Sigmoid colon (tissue), 7 donors: Measurements from ENCODE around the gene TAGAP. TPM values are rescaled to one million over a fixed set of nuclear protein-coding genes. Genes with fewer than 3 reads are reported as not detected.

ENCODE experiments used
- DNase-seq: peaks from one replicate; pipeline ENCODE4 v3.0.0-alpha.2; 2019
- H3K27ac ChIP-seq, 4 donors: fragments of 200-600 bp; sonication (generic); one replicate each; pipeline ENCODE4 v1.5.1; 2016 to 2019; ENCODE audit warnings: mild to moderate bottlenecking in 1 of 4
- H3K27me3 ChIP-seq, 3 donors: fragments of 200-600 bp; sonication (generic); one replicate each; pipeline ENCODE4 v1.5.1; 2019; ENCODE audit warnings: mild to moderate bottlenecking in 1 of 3
- H3K36me3 ChIP-seq, 4 donors: fragments of 200-600 bp; sonication (generic); one replicate each; pipeline ENCODE4 v1.5.1; 2016 to 2019
- H3K4me1 ChIP-seq, 4 donors: fragments of 200-600 bp; sonication (generic); one replicate each; pipeline ENCODE4 v1.5.1; 2017 to 2019
- H3K4me3 ChIP-seq, 4 donors: fragments of 200-600 bp; sonication (generic); one replicate each; pipeline ENCODE4 v1.5.1; 2017 to 2019; ENCODE audit warnings: mild to moderate bottlenecking in 2 of 4, moderate library complexity in 1 of 4
- H3K9me3 ChIP-seq, 4 donors: fragments of 200-600 bp in 3 of 4; sonication (generic) in 3 of 4; one replicate each; pipeline versions ENCODE4 v1.5.1 to v1.6.1; 2013 to 2019
- EP300 ChIP-seq, 4 donors: sonication (generic); formaldehyde crosslinking; IDR thresholded peaks; one replicate each; pipeline ENCODE4 v1.6.1; 2017; ENCODE audit warnings: antibody characterized with exemption in 4 of 4
- POLR2A ChIP-seq, 2 donors: fragments of 450-650 bp; IDR thresholded peaks; one replicate each; pipeline ENCODE4 v1.6.1; 2016; ENCODE audit warnings: antibody characterized with exemption in 2 of 2, mild to moderate bottlenecking in 2 of 2, moderate library complexity in 2 of 2
- POLR2AphosphoS5 ChIP-seq, 4 donors: sonication (generic); formaldehyde crosslinking; IDR thresholded peaks; one replicate each; pipeline ENCODE4 v1.6.1; 2017; ENCODE audit warnings: antibody characterized with exemption in 4 of 4
- WGBS, 2 donors: extraction: QIAGEN DNeasy Blood & Tissue Kit; methylation state at CpG; one replicate each; pipeline ENCODE4 v1.1.7; 2013; 5-methylcytosine and 5-hydroxymethylcytosine counted together
- intact Hi-C: fragments of 100-400 bp; cut with DNase I; formaldehyde crosslinking; loops from one replicate; pipeline ENCODE4 v1.15.1; 2023
- polyA plus RNA-seq, 3 donors: library from polyadenylated mRNA; stranded (reverse); fragments of 200-250 nt; gene quantifications; one replicate each; pipeline ENCODE4 v1.2.3, GENCODE V29; 2013
- total RNA-seq, 4 donors: library from RNA; depleted of rRNA; stranded (reverse); fragments of >200 nt; gene quantifications; one replicate each; pipeline ENCODE4 v1.1.0, GENCODE V29; 2016
- TF ChIP-seq, protein P1 (sequence below), 4 experiments: fragments of 450-650 bp in 3 of 4; fragments of 200-600 bp in 1 of 4; IDR thresholded peaks; one replicate each; pipeline ENCODE4 v1.5.1; 2016 to 2019; ENCODE audit warnings: antibody characterized with exemption in 4 of 4, mild to moderate bottlenecking in 3 of 4, moderate library complexity in 2 of 4
- donor health status: healthy with polysubstance abuse.
- donor health status: Bipolar disorder and iron deficiency.
- donor health status: healthy.

TAGAP gene, protein sequence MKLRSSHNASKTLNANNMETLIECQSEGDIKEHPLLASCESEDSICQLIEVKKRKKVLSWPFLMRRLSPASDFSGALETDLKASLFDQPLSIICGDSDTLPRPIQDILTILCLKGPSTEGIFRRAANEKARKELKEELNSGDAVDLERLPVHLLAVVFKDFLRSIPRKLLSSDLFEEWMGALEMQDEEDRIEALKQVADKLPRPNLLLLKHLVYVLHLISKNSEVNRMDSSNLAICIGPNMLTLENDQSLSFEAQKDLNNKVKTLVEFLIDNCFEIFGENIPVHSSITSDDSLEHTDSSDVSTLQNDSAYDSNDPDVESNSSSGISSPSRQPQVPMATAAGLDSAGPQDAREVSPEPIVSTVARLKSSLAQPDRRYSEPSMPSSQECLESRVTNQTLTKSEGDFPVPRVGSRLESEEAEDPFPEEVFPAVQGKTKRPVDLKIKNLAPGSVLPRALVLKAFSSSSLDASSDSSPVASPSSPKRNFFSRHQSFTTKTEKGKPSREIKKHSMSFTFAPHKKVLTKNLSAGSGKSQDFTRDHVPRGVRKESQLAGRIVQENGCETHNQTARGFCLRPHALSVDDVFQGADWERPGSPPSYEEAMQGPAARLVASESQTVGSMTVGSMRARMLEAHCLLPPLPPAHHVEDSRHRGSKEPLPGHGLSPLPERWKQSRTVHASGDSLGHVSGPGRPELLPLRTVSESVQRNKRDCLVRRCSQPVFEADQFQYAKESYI
- total RNA-seq (1 to 10 TPM; 1.2 to 1.8 (median 1.5) TPM), polyA plus RNA-seq (10 to 100 TPM in 1 of 3 donors, 1 to 10 TPM in 2; 1.2 to 13.6 (median 1.8) TPM)

DNA sequence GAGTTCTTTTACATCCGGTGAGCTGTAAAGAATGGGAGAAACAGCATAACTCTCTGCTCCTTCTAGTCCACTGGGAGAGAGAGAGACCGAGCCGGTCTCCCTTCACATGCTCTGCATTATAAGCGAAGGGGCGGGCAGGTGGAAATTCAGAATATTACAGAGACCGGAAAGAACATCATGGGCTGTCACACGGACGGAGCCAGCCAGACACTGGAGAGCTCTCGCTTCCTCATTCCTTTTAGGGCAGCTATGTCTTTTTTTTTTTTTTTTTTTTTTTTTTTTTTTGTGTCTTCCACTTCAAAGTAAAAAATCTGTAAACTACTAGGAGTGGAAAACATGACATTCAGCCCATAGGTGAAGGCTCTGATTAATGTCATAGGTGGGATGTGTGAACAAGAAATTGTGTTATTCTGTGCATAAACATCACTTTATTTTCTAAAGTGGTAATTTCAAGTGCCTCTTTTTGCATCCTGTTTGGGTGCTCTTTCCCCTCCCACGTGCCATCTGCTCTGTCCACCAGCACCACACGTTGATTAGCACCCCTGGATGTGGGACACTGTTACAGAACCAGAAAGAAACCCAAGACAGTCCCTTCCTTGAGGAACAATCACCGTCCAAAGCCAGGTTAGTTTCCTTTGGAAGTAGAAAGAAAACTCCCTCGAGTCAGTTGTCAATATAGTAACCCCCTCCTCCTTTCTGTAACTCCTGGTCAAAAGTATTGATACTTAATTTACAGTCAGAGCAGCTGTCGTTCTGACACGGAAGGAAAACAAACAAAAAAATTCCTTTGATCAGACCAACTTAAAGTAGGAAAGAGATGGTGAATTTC lies at the start of gene TAGAP:
TSS of gene TAGAP (minus strand) at position 93 of the 829 bp plus-strand sequence. CDS start 845 bp downstream, outside the sequence.
- WGBS, 2 donors: 17 to 20% methylated on average over 15 of the region's 15 CpGs
- peaks cover 0 to 6% (median 0%) of the 10 kb centered on the region in 3 donors for H3K27me3 ChIP-seq
- intact Hi-C loops: no loop called here
- no peaks in the 10 kb centered on the region for H3K36me3 ChIP-seq
- no peaks in the 10 kb centered on the region for H3K9me3 ChIP-seq
- peak; percentile 86 for DNase-seq
- TF ChIP-seq POLR2A (IDR thresholded peaks at IDR 0.05) (peak in 1 of 2 donors; percentile 37), POLR2AphosphoS5 (IDR thresholded peaks at IDR 0.05) (peak; percentile 22 to 83 (median 64)), EP300 (IDR thresholded peaks at IDR 0.05) (no peak)
- peaks cover 0 to 5% (median 0%) of the 10 kb centered on the region in 4 donors for H3K4me1 ChIP-seq
- H3K4me3 ChIP-seq: peak within 1 kb of the TSS in 2 of 4 donors; percentile 28 to 29
- peak within 1 kb of the TSS in 3 of 4 donors; percentile 24 to 57 (median 46) for H3K27ac ChIP-seq

DNA sequence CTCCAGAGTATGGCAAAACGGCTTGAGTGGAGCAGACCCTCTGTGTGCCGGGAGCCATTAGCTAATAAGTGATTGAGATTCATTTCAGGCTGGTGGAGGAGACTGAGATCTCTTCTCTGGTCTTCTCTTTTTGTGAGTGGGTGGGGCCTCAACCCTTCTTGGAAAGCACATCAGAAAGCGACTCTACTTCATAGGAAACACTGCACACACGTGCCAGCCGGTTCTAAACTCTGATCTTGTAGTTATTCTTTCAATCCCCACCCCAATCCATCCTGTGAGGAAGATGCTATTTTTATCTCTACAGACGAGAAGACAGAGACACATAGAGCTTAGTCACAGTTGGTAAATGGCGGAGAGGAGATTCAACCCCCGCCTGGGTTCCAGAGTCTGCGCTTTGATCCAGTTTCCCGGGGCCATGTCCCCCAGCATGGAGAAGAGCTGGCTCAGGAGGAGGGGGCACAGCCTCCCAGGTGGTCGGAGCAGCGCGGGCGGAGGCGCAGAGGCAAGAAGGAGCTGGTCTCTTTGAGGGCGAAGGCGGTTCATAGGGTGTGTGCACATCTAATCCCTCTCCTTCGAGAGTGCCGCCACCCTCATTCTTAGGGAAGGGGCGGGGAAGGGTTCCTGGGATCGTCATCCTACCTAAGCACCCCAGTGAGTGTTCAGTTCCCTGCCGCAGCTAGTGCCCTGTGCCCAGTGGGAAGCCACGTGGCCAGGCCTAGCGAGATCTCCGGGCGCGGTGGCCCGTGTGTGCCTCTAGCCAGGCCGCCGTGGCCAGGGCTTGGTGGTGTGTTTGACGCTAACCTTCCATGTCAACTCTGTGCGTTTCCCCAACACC lies 49.0 kb upstream of the TAGAP start:
- Histone ChIP-seq H3K9me3 (no peaks in the 10 kb centered on the region), H3K27ac (no peak overlapping the region), H3K4me3 (no peak overlapping the region), H3K27me3 (no peaks in the 10 kb centered on the region), H3K4me1 (no peaks in the 10 kb centered on the region), H3K36me3 (no peaks in the 10 kb centered on the region)
- TF ChIP-seq EP300 (IDR thresholded peaks at IDR 0.05): no peak
- DNase-seq: no peak
- WGBS, 2 donors: 90 to 91% methylated on average over 32 of the region's 32 CpGs
- intact Hi-C loops: no loop called here

DNA sequence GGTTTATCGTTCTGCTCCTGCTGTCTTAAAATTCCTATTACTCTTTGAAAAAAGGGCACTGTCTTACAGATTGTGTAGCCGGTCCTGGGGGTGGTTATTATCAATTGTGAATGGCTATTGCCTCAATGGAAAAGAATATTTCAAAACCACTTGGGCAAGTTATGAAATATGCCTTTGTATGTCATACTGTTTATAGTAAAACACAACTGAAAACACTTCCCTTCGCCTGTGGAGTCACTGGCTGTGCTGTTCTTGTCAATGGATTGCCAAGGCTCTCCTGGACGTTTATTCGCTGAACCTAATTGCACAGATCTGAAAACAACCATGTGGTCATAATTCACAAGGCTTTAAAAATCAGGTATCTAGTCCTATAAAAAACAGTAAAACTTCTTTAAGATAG lies 47.8 kb upstream of the TAGAP start:
- H3K27ac ChIP-seq: no peak overlapping the region
- no peaks in the 10 kb centered on the region for H3K4me1 ChIP-seq
- DNase-seq: no peak
- no peaks in the 10 kb centered on the region for H3K9me3 ChIP-seq
- WGBS, 2 donors: 76 to 84% methylated on average over 5 of the region's 5 CpGs
- no peak overlapping the region for H3K4me3 ChIP-seq
- H3K27me3 ChIP-seq: no peaks in the 10 kb centered on the region
- intact Hi-C loops: no loop called here
- TF ChIP-seq, protein P1, sequence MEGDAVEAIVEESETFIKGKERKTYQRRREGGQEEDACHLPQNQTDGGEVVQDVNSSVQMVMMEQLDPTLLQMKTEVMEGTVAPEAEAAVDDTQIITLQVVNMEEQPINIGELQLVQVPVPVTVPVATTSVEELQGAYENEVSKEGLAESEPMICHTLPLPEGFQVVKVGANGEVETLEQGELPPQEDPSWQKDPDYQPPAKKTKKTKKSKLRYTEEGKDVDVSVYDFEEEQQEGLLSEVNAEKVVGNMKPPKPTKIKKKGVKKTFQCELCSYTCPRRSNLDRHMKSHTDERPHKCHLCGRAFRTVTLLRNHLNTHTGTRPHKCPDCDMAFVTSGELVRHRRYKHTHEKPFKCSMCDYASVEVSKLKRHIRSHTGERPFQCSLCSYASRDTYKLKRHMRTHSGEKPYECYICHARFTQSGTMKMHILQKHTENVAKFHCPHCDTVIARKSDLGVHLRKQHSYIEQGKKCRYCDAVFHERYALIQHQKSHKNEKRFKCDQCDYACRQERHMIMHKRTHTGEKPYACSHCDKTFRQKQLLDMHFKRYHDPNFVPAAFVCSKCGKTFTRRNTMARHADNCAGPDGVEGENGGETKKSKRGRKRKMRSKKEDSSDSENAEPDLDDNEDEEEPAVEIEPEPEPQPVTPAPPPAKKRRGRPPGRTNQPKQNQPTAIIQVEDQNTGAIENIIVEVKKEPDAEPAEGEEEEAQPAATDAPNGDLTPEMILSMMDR (IDR thresholded peaks at IDR 0.05): no peak
- peak in 1 of 4 donors; percentile 20 for TF ChIP-seq POLR2AphosphoS5 (IDR thresholded peaks at IDR 0.05)
- no peak for TF ChIP-seq POLR2A (IDR thresholded peaks at IDR 0.05)
- no peaks in the 10 kb centered on the region for H3K36me3 ChIP-seq

DNA sequence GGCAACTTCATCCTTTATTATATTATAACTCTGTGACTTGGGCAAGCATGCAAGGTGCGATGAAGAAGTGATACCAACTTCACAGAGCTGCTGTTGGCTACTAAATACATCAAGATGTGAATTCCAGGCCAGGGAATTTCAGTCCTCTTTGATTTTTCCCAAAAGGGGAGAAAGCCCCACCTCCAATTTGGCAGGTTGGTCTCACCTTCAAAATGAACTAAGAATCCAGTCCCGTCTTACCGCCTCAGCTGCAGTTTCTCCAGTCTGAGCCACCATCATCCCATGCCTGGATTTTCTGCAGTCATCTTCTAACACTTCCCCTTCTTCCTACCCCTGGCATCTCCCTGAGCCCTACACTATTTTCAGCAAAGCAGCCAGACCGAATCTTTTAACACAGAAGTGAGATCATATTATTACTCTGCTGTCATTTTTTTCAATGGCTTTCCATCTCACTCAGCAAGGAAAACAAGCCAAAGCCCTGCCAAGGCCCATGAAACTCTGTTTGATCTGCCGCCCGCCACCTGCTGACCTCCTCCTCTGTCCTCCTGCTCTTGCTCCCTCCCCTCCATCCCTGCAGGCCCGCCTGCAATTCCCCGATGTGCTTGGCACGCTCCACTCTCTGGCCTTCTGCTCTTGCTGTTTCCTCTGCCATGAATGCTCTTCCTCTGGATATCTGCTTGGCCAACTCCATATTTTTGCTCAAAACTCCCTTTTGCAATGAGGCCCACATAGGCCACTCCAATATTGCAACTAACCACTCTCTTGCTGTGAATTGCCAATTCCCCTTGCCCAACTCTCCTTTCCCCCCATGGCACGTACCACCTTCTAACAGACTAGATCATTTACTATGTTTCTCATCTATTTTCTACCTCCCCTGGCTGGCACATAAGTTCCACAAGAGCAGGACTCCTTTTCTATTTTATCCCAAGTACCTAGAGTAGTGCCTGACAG lies 46.0 kb upstream of the TAGAP start:
- Histone ChIP-seq H3K27ac (no peak overlapping the region), H3K36me3 (no peaks in the 10 kb centered on the region), H3K4me3 (no peak overlapping the region), H3K27me3 (no peaks in the 10 kb centered on the region), H3K9me3 (no peaks in the 10 kb centered on the region), H3K4me1 (no peaks in the 10 kb centered on the region)
- no peak for DNase-seq
- TF ChIP-seq EP300 (IDR thresholded peaks at IDR 0.05) (no peak), POLR2A (IDR thresholded peaks at IDR 0.05) (no peak), POLR2AphosphoS5 (IDR thresholded peaks at IDR 0.05) (no peak)
- TF ChIP-seq, protein P1 (IDR thresholded peaks at IDR 0.05): no peak
- intact Hi-C loops: no loop called here
- 38 to 72% methylated on average over 10 of the region's 10 CpGs for WGBS, 2 donors
